GM18502 (cell line): Measurements from ENCODE around the gene MEX3A.
"Not testable (repeated sequence)": the region's sequence is repeated elsewhere in the genome, so short reads cannot be mapped to it uniquely, and the experiment has no call there.

ENCODE experiments used
- ATAC-seq: cut with Tn5 transposase; IDR thresholded peaks from one replicate; pipeline ENCODE4 v1.9.1; 2021; ENCODE audit warnings: mild to moderate bottlenecking; ENCODE audit not compliant: unreplicated experiment, poor library complexity

Gene MEX3A

DNA sequence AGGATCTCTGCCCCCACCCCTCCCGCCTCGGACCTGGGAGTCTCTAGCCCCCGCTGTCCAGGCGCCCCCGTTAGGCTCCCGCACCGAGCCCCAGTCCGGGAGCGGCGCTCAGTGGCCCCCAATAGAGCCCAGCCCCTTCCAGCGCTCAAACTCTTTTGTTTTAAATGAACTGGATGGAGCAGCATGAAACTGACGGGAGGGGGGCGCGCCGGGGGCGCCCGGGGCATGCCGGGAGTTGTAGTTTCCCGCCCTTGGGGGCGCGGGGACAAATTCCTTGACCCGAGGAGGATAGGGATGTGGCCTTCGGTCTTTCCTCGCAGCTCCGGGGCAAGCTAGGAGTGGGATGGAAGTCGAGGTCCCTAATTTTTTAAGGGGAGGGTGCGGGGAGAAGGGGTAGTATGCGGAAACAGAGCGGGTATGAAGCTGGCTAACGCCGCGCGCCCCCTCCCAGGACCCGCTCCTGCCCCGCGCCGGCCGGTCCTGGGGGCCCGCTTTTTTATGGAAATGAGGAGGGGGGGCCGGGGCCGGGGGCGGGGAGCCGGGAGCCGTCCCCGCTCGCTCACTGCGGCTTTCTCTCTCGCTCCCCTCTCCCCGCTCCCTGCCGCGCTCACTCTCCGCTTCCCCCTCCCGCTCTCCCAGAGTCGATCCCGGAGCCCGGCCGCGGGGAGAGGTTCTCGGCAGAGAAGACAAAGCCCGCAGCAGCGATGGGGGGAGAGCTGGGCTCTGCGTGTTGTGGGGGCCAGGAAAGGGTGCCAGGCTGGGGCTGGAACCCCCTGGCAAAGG, at the start of gene MEX3A:
Gene MEX3A (minus strand): TSS at position 157 of the 783 bp plus-strand sequence. CDS start 467 bp downstream, outside the sequence.
- ATAC-seq = no peak

GRCh38 chr1:156130578-156130942, 48.3 kb upstream of the MEX3A start:
- no peak for ATAC-seq

DNA sequence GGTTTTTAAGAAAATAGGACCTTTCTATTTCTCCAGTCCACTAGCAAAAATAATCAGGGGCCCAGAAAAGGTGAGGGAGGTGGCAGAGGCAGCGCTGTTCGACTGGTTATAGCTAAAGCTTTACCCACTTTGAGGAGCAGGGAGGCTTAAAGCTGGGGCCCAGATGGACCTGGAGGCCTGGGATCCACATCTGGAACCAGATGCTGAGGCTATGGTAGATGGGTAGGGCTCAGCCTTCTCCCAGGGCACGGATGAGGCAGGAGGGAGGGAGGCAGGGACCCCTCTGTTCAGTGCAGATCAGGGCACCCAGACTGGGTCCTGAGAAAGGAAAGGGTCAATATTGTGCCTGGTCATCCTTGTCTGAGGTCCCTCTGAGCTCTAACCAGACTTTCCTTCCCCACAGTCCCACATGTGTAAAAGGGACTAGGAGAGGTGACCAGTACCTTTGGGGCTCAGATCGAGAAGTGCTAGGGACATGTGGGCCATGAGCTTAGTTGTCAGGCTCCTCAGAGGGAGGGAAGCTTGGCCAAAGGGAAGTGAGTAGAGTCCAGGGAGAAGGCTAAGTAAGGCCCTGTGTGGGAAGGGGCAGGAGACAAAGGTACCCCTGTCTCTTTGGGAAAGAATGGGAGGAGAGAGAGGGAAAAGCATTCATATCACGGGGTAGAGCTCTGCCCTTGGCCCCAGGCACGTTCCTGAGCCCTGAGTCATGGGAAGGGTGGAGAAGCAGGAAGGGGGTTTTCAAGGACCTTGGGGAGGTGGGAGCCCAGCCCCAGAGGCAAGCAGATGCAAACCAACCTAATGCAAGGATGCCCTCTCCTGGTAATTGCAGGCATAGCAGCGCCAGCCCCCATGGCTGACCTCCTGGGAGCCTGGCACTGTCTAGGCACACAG, 47.7 kb upstream of the MEX3A start:
- no peak for ATAC-seq

DNA sequence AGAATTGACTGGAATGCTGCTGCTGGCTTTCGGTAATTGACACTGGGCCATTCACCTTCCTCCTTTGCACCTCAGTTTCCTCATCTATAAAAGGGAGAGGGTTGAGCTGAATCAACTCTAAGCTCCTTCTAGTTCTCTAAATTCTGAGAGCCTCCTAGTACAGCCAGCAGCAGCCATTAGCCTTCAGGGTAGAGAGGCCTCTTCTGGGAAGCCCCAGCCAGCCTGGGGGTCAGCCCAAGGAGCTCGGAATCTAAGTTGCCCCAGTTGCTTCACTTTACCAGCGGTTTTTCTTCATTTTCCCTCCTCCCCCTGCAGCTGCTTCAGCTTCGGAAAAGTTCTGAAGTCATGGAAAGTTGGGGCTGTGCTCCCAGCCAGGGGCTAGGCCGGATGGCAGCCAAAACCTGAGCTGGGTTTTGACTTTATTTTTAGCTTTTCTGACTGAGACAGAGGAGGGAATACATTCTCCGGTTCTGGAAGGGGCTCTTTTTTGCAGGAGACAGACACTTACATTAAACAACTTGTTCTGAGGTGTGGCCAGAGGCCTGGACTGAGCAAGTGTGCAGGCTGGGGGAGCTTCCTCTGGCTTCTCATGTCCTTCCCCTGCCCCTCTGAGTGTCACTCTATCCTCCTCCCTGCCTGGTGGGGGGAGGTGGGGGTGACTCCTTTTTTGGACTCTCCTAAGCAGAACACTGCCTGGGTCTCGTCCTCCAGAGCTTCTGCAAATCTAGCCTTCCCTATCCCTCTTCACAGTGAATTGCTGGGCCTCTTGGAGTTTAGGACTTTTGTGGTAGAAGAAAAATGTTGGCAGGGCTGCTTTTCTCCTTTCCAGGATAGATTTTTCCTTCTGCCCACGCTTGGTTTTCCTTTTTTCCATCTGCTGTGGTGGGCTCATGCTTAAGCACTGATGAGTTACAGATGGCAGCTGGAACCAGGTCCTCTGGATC, 46.7 kb upstream of the MEX3A start:
- no peak for ATAC-seq

GRCh38 chr1:156128308-156128653, 46.0 kb upstream of the MEX3A start:
- ATAC-seq = no peak

GRCh38 chr1:156126630-156127534, 44.6 kb upstream of the MEX3A start:
- peak; percentile 55 for ATAC-seq

DNA sequence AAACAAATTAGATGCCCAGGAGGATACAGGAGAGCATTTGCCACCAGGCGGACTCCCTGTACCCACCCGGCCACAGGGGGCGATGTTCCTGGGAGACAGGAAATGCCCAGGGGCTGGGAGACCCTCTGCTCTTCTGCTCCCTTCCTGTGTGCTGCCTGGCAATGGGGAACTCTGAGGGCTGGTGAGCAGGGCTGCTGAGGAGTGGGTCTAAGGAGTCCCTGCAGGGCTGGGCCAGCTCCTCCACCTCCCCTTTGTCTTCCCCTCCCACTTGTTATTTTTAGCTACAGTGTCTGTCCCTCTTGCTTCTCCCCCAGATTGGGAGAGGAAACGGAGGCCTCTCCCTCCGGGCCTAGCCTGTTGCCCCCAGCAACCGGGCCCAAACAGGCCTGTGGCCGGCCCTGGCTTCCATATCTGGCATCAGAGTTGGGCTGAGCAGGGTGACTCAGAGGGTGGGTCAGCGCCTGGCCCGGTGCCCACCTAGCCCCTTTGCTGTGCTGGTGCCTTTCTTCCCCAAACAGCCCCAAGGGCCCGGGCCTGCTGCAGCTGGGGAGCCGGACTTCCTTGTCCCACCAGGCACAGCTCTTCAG, 43.9 kb upstream of the MEX3A start:
- ATAC-seq = peak; percentile 30

- ATAC-seq = not testable (repeated sequence)
Measured at GRCh38 chr1:156125544-156125943, 43.3 kb upstream of the MEX3A start.

DNA sequence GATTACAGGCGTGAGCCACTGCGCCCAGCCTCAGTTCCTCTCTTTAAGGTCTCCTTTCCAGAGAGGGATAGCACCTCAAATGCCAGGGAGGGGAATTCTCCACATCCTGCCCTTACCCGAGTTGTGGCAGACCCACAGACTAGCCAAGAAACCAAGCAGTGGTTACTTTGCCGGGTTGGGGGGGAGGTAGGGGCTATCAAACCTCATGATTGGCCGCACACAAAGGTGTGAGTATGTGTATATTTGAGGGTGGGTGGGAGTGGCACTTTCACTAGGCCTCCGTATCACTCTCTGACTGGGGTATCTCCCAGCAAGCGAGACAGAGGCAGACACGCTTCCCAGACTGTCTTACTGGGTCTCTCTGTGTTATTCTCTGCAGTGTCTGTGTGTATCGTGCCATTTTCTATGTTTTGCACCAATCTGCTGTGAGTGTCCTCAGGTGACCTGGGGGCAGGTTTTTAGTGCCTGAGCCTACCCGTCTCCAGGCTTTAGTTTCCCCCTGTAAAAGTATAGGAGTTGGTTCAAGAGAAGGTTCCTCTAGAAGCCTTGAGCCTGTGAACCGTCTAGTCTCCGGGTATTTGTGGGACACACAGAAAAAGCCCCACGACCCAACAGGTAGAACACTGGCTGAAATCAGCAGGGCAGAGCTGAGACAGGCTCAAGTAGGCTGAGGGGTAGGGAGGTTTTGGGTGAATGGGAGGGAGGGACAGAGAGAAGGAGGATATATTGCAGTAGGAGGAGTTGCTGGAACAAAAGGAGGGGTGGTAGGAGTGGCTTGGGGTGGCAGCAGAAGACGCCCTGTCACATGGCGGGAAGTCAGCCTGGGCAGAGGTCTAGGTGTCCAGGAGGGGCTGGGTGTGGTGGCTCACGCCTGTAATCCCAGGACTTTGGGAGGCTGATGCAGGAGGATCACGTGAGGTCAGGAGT, 42.6 kb upstream of the MEX3A start:
- ATAC-seq = no peak

- ATAC-seq = no peak
Measured at GRCh38 chr1:156123356-156124196, 41.3 kb upstream of the MEX3A start.

DNA sequence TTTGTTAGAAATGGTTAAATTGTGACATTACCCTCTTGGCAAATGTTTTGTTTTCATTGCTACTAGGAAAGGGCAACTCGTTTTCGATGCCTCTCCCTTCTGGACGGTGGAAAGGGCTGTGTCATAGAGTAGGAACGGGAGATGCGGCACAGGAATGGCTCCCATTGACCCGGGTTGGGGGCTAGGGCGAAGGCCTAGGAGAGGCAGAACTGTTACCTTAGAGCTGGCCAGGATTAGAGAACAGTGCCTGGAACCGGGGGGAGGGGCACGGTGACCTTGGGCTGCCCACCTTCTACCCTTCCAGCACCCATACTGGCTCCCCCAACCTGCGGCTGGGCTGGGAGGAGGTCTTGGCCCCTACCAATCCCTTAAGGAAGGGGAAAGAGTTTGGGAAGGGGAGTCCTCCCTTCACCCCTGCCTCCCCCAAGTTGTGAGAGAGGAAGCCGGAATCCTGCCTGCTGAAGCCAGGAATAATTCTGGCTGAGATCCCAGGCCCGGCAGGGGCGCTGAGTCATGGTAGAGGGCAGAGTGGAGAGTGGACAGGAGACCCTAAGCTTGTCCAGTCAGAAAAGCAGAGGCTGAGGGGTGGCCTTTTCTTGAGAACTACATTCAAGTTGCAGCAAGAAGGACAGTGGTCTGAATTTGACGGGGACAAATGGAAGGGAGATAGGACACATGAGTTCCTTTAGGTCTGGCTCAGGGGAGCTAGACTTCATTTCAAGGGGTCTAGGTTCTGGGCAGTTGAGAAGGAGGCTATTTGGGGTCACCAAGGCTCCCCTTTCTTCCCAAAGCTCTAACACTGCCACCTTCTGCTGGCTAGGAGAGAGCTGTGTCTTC, 40.5 kb upstream of the MEX3A start:
- ATAC-seq = no peak

- ATAC-seq = no peak
Measured at GRCh38 chr1:156122086-156122485, 39.8 kb upstream of the MEX3A start.

DNA sequence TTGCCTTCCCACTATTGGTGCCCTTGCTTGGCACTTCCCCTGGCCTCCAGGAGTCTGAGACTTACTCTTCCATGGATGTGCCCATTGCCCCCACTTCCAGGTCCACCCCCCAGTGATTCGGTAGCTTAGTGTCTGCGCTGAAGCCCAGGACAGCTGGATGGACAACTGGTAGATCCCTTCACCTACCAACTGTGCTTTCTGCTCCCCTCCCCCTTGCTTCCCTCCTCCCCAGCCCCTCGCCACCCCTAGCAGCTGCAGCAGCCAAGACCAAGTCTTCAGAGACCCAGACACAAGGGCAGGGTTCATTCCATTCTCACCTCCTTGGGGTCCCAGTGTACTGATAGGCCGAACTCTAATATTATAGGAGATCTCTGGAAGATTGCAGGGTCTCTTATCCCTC, 39.2 kb upstream of the MEX3A start:
- no peak for ATAC-seq

- not testable (repeated sequence) for ATAC-seq
Measured at GRCh38 chr1:156121005-156121404, 38.7 kb upstream of the MEX3A start.

- ATAC-seq = no peak
Measured at GRCh38 chr1:156120318-156120717, 38.1 kb upstream of the MEX3A start.

DNA sequence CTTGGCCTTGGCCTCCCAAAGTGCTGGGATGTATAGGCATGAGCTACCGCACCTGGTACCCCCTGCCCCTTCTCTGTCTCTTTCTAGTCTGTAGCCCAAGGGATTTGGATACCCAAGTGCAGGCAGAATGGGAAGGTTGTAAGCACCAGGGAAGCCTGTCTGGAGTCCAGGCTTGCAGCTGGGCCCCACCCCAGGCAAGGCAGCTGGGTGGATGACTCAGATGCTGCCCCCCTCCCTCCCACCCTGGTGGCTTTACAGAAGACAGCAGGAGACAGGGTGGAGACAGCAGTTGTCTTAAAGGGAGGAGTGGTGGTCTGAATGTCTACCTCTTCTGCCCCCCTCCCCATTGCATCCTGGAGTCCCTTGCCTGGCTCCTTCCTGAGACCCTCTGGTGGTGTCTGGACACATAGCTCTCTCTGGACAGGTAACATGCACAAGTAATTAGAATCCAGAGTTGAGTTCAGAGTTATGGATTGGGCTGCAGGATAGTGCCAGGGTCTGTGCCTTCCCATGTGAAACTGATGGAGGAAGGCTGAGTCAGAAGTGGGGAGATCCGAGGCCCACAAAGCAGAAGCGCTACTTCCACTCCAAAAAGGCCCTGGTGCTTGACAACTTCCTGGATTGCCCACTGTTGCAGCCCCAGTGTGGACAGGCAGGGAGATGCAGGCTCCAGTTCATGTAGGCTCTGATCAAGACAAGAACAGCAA, 37.4 kb upstream of the MEX3A start:
- no peak for ATAC-seq
